Posterior vena cava (tissue), 2 donors: ENCODE data around the gene APOBEC3H. TPM values are rescaled to one million over a fixed set of nuclear protein-coding genes. Genes with fewer than 3 reads are reported as not detected.
"Not testable (repeated sequence)": the region's sequence is repeated elsewhere in the genome, so short reads cannot be mapped to it uniquely, and the experiment has no call there.

Source experiments
- DNase-seq: peaks from one replicate; pipeline ENCODE4 v3.0.0-alpha.2; 2020; ENCODE audit warnings: low spot score
- intact Hi-C, 2 donors: fragments of 100-400 bp; cut with DNase I; formaldehyde crosslinking; loops; one replicate each; pipeline versions ENCODE4 v1.14.1 to v1.14.2; 2022 to 2023
- total RNA-seq, 2 donors: library from RNA; stranded (reverse); fragmentation: NEBNext Ultra II Directional; extraction: Animal tissue kit (Norgen Biotek cat#: 25700); gene quantifications; one replicate each; pipeline ENCODE4 v1.2.1, GENCODE V29; 2021
- donor health status: DM: yes; HTN: yes; CAD: no.
- donor health status: DM: yes; HTN: yes; CAD: no.

Gene APOBEC3H
- total RNA-seq, 2 donors from 2014 or later = 0.24 TPM; not detected in 1

DNA sequence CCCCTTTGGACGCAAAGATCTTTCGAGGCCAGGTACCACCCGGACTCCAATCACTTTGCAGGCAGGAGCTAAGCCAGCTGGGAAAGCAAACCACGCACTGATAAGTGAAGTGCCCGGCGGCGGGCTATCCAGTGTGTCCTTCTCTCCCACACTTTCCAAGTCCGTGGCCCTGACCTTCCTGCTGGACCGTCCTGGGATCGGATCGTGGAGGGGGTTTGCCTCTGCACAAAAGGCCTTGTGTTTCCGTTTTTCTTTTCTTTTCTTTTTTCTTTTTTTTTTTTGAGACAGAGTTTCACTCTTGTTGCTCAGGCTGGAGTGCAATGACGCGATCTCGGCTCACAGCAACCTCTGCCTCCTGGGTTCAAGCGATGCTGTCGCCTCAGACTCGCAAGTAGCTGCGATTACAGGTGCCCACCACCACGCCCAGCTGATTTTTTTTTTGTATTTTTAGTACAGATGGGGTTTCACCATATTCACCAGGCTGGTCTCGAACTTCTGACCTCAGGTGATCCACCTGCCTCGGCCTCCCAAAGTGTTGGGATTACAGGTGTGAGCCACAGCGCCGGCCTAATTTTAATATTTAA is 17.9 kb upstream of the APOBEC3H start:
- DNase-seq, intact Hi-C loops: not testable (repeated sequence)

DNA sequence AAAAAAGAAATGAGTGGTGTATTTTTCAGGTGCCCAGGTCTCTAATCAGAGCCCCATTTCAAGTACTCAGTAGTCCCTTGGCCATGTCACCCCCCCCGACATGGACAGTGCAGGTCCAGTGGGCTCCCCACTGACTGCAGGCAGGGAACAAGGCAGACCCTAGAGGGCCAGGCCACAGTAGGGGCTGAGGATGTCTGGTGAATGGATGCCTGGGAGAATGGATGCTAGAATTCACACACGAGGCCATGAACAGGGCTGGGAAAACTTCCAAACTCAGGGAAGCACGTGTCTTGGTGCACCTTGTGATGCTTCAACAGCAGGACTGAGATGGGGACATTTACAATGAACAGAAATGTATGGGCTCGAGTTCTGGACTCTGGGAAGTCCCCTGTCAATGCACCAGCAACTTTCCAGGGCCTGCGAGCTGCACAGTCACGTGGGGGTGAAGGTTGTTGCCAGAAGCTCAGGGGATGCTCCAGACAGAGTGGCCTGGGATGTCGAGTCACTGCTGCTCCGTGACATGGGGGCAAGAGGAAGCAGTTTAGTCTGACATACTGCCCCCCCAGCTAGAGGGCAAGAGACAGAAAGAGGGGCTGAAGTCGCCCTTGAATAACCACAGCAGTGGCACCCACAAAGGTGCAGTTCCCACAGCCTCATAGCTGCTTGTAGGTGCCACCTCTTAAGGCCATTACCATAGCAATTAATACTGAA is 16.8 kb upstream of the APOBEC3H start:
- intact Hi-C loops = no loop called here
- DNase-seq = no peak

DNA sequence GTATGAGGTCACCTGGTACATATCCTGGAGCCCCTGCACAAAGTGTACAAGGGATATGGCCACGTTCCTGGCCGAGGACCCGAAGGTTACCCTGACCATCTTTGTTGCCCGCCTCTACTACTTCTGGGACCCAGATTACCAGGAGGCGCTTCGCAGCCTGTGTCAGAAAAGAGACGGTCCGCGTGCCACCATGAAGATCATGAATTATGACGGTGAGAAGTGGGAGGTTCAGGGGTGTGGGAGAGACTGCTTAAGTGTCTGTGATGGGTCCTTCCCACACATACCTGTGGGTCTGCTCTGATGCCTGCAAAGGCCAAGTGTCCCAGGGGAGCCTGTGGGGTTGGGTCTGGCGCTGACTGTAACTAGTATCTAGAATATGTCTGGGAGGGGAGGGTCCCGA is 16.0 kb upstream of the APOBEC3H start:
- DNase-seq = no peak
- intact Hi-C loops = no loop called here

DNA sequence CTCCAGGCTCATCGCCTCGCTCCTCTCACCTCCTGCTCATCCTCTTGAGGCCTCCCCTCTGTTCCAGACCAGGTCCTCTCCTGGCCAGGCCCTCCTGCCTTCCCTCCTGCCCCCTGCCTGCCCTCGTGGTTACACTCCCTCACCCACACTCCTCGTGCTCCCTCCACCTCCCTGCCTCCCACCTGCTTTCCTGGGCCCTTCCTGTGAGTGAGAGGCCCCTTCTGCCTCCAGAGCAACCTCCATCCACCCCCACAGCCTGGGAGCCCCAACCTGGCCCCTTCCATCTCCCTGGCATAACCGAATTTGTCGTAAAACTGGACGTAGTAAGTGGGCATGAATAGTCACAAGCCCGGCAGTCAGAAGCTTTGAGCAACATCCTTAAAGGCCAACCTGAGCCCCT is 15.4 kb upstream of the APOBEC3H start:
- no peak for DNase-seq
- intact Hi-C loops = no loop called here

DNA sequence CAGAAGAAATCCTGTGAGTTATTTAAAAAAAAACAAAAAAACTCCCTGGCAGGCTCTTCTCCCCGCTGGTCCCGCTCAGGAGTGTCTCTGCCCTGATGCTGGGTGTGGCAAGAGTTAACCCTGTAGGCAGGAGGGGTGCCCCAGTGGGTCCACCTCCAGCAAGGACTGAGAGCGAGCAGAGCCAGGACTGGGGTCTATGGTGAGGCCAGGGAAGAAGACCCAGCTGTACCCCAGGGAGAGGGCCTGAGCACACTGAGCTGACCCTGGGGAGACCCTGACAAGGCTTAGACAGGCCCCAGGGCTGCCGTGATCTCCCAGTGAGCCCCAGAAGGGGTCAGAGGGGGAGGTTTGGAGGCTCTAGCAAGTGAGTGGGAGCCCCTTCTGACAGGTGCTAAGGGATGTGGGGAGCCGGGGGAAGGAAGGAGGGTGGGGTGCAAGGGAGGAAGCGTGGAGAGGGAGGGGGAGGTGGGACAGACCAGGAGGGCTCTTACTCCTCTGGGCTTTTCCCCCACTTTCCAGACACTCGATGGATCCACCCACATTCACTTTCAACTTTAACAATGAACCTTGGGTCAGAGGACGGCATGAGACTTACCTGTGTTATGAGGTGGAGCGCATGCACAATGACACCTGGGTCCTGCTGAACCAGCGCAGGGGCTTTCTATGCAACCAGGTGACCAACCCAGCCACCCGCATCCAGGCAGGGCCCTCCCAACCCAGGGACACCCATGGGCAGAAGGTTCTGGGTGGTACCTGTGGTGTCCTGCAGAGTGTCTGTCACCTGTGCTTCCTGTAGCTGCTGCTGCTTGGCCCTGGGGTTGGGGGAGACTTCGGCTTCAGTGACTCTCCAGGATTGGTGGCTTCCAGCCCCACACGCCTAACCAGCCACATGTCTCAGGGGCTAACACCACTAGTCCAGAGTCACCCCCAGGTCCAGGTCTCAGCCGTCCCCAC is 13.6 kb upstream of the APOBEC3H start:
- no peak for DNase-seq
- intact Hi-C loops = no loop called here

DNA sequence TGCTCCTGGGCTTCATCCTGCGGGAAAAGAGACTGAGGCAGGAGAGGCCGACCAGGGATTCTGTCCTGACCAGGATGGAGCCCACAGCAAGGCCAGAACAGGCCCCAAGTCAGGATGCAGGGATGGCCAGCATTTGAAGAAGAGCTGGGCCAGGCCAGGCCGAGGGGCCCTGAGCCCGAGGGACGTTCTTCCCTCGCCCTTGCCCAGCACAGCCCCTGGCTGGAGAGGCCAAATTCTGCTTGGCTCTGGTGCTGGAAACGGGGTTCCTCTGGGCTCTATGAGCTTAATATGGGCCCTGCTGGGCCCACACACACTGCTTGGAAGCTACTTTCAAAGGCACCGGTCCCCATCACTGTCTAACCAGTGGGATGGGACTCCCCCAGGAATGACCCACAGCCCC is 12.4 kb upstream of the APOBEC3H start:
- intact Hi-C loops = no loop called here
- no peak for DNase-seq

DNA sequence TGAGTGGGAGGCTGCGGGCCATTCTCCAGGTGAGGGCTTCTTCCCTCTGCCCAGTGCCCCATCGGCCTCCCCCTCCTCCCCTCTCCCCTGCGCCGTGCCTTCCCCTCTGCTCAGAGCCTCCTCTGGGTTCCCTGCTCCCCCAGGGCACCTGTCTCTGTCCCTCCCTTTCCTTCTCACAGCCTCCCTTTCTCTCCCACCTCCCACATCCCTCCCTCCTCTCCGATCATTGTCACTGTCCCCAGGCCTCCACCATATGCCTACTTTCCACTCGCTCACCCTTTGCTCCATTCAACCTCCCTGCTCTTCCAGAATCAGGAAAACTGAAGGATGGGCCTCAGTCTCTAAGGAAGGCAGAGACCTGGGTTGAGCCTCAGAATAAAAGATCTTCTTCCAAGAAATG is 9.9 kb upstream of the APOBEC3H start:
- intact Hi-C loops = no loop called here
- DNase-seq = no peak

DNA sequence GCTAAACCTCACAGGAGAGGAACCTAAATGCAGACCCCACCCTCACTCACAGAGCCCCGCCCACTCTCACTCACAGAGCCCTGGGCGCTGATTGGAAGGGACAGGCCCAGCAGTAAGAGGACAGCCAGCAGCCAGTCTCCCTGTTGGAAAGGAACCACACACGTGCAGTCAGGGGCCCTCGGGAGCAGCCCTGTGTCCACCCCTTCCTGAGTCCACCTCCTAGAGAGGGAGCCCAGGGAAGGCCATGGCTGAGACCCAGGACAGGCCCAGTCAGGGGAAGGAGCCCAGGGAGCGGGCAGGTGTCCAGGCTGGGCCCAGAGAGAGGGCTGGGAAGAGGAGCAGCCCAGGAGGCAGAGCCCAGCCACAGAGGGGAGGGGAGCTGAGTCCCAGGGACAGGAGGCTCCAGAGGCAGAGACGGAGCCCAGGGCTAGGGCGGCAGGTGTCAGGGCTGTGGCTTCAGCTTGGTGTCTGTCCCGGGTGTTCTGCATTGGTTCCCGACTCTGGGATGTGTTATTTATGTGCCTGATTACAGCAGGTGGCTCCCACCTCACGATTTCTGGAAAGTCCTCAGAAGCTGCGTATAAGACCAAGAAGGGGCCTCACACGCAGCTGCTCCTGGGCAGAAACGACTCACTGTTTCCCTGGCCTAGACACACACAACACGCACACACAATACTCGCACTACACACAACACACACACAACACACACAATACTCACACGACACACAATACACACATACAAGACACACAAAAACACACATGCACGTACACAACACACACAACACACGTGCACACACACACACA is 9.0 kb upstream of the APOBEC3H start:
- no peak for DNase-seq
- intact Hi-C loops = no loop called here

DNA sequence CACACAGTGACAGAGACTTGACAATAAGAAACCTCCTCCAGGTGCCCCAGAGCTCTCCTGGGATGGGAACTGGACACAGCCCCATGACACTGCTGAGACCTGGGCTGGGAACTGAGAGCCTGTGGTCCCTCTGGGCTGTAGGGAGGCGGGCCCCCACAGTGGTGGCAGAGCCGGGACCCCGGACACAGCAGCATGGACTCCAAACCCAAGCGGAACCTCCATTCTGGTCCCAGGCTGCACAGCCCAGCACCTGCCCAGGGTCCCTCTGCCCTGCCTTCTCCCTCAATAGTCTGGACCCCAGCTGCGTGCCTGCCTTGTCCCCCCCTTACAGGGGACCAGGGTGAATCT is 8.4 kb upstream of the APOBEC3H start:
- no peak for DNase-seq
- intact Hi-C loops = no loop called here

DNA sequence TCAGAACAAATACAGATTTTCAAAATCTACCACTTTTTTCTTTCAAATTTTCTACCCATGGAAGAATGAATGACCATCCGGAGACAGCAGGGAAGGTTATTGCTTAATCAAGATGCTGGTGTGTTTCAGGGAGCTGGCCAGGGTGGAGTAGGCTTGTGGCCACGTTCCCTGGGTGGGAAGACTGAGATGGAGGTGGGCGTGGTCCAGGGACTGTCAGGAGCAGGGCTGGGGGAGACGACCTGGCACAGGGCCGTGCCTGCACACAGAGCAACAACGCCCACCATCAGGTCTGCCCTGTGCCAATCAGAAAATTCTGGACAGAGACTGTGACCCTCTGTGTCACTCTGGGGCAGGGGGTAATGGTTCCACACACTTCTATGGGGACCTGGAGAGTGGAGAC is 7.1 kb upstream of the APOBEC3H start:
- DNase-seq = no peak
- intact Hi-C loops = no loop called here

DNA sequence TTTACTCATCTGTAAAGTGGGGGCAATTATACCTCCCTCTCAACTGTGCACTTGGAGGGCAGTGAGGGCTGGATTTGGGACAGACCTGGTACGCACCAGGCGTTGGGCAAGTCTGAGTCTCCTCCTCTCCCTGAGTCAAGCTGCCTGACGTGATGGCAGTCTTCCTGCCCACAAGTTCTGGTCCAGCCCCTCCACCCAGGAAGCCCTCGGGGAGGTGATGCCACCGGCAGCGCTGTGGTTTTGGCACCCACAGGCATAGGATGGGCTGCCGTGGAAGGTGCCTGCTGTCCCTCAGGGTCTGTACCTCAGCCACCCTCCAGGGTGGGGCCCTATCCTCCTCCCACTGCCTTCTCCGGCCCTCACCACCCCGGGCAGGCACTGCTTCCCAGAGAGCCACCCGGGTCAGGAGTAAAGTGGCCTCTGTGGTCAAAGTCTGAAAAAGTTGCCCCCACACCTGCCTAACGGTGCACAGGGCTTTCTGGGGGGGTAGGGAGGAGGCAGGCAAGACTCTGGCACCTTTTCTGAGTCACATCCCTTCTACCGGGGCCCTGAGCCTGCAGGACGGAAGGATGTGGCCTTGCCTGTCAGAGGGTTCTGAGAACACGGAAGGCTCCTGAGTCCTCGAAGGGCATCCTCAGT is 6.5 kb upstream of the APOBEC3H start:
- intact Hi-C loops = no loop called here
- DNase-seq = no peak

DNA sequence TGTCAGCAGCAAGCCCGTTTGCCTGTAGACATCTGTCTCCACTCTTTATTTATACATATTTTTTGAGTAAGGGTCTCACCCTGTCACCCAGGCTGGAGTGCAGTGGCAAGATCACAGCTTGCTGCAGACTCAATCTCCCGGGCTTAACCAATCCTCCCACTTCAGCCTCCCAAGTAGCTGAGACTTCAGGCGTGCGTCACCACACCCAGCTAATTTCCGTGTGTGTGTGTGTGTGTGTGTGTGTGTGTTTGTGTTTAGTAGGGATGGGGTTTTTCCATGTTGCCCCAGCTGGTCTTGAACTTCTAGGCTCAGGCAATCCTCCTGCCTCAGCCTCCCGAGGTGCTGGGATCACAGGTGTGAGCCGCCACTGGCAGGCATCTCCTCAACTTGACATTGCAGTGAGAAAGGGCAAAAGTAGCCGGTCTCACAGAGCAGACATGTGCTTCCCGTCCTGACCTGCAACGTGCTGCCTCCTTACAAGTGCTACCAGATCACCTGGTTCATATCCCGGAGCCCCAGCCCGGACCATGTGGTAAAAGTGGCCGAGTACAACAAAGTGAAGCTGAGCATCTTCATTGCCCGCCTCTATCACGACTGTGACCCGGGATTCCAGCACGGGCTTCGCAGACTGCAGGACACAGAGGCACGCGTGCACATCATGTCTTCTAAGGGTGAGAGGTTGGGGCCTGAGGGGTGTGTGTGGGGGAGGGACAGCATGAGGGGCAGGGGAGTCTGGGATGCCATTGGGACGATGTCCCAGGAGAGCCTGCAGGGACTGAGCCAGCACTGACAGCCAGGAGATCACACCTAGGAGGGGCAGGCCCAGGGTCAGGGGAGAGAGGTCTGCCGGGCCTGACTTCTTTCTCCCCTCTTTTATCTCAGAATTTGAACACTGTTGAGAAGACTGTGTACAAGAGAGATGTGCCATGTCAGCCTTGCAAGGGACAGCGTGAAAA is 5.6 kb upstream of the APOBEC3H start:
- intact Hi-C loops = no loop called here

DNA sequence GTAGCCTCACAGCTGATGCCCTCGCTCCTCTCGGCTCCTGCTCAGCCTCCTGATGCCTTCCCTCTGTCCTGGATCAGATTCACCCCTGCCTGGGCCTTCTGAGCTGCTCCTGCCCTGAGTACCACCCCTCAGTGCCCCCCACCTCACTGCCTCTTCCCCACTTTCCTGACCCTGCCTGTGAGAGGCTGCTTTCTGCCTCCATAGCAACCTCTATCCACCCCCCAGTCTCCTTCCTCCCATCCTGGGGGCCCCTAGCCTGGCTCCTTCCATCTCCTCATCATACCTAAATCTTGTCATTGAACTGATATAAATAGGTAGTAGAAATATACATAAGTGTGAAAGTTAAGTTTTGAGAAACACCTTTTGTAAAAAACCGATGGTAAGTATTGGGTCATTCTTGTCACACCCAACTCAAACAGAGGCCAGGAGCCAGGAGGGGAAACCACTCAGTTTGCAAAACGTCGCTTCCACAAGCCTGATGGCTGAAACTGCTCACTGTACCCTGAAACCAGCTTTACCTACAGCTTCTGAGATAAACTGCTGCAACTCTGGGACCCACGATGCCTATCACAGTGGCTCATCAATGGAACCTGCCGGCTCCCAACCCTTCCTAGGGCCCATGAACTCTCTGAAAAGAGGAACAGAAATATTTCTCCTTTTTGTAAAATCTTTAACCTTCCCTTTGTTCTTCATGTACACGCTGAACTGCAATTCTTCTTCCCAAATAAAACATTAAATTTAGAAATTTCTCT is 4.8 kb upstream of the APOBEC3H start:
- no peak for DNase-seq
- intact Hi-C loops = no loop called here

More for the DNA sequence above, 5.6 kb upstream of the APOBEC3H start:
- DNase-seq = no peak

DNA sequence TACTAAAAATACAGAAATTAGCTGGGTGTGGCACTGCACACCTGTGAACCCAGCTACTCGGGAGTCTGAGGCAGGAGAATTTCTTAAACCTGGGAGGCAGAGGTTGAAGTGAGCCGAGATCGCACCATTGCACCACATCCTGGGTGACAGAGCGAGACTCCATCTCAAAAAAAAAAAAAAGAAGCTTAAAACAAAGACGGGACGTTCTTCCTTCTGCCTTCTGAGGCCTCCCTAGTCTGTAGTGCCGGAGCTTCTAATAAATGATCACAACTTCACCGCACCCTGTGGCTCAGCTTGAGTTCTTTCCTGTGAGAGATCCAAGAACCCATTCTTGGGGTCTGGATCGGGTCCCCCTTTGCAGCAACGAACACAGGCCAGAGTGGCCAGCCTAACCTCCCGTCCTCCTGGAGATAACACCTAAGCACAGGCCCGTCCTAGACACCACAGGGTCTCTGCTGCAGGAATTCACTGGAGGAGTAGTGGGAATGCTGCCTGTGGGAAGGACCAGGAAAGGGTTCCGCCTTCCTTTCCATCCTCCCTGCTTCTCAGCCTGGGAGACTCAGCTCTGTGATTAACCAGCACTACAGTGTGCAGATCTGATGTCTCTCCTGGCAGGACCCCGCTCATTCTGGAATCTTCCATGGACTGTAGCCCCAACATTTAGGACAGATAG is 2.2 kb upstream of the APOBEC3H start:
- no peak for DNase-seq

DNA sequence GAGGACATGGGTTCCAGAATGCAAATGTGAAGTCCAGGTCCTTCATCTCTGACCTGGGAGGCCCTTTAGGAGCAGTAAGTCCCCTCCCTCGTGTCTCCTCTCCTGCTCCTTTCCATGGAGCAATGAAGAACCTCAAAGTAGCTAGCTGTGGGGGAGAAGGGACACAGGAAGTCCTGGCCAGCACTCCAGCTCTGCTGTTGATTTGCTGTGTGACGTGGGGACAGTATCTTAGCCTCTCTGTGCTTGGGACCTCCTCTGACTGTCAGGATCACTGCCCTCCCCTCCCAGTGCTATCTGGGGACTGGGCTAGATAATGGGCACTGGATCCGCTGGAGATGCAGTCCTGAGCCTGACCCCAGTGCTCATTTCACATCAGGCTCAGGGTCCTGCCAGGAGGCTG is 1.1 kb upstream of the APOBEC3H start:
- DNase-seq = no peak
- intact Hi-C loops = no loop called here

More for the DNA sequence above, 2.2 kb upstream of the APOBEC3H start:
- intact Hi-C loops = no loop called here

DNA sequence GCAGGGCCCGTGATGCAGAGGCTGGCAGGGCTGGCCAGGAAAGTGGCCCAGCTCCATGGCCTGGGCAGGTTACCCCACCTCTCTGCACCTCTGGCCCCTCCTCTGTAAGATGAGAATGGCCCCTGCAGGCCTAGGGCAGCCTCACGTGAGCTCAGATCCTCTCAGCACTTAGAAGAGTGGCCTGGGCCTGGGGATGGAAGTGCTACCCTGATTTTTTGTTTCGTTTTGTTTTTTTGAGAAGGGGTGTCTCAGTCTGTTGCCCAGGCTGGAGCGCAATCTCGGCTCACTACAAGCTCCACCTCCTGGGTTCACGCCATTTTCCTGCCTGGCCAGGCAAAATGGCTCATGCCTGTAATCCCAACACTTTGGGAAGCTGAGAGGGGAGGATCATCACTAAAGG is 982 bp downstream of the APOBEC3H start:
- DNase-seq = no peak
- intact Hi-C loops = no loop called here

DNA sequence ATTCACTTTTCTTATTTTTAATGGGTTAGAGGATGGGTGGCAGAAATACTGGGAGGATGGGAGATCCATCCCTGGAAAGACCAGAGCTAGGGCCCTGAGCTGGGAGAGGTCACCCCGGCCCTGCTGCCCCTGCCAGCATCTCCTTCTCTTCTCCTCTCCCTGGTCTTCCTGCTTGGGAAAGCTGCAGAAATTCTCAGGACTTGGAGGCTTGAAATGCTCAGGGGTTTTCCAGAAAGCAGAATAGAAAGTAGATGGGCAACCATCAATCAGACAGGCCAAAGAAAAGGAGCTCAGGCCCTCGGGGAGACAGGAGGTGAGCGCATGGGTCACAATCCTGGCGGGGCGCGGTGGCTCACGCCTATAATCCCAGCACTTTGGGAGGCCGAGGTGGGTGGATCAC is 1.5 kb downstream of the APOBEC3H start:
- no peak for DNase-seq
- intact Hi-C loops = no loop called here
